Kidney capillary endothelial cell (primary cell): ENCODE data around the gene RFX2.

Experiments used
- DNase-seq: peaks from one replicate; pipeline ENCODE4 v3.0.0-alpha.2; 2018; ENCODE audit warnings: low spot score

RFX2 gene

GRCh38 chr19:5955636-5955935 is 154.7 kb downstream of the RFX2 start:
- DNase-seq = no peak

DNA sequence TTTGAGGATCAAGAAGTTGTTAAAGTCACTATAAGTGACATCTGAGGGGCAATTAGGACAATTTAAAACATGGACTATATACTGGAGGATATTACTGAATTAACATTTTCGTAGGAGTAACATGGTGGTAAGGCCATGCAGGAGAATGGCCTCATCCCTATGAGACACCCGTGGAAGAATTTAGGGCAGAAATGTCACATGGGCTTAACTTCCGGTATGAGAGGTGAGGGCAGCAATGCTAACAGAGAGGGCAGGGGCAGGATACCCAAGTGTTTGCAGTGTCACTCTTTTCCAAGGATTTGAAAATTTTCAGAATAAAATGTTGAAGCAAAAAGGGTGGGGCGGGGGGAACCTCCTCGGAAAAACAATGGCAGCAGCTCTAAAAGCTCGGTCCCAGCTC is 156.0 kb downstream of the RFX2 start:
- no peak for DNase-seq

- no peak for DNase-seq
Measured at GRCh38 chr19:5953680-5954213, 156.6 kb downstream of the RFX2 start.

DNA sequence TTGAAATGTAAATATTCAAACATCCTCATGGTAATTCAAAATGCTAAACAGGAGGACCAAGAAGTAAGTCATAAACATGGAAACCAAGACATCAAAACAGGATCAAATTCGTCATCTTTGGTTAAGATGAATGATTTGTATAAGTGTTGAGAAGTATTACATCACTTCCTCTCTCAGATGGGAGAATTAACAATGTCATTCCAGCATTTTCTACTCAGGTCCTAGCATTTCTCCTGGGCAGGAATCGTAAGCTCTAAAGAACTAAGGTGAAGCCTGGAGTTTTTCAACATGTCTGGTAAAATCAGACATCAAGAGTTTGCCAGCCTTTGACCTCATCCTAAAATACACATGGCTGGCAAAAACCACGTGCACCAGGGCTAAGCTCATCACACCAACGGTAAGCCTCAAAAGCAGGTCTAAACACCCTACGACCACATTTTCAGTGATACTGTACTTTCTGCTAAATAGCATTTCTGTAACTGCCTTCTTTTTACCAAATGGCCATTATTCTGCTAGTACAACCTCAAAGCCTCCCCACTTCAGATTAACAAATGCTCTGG is 157.2 kb downstream of the RFX2 start:
- DNase-seq = peak; percentile 52

GRCh38 chr19:5952193-5953029 is 157.9 kb downstream of the RFX2 start:
- DNase-seq = no peak

DNA sequence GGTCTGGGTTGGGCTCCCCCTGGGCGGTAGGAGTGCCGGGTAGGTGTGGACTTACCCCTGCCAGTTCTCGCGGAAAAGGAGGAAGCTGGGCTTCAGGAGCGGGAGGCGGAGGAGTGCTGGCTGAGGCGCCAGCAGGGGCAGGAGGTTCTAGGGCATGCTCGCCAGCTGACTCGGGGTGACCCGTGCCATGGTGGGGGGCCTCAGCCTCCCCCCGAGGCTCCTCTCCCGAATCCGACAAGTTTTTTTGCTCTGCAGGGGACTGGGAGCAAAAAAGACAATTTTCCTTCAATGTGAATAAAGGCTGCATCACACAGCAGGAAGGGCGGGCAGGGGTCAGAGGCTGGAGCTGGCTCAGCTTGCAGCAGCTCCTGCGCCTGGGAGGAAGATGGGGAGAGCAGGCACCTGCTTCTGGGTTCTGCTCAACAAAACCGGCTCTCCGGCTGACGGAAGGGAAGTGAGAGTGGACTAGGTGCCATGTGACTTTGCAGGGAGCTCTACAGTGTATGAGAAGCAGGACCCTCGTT is 158.9 kb downstream of the RFX2 start:
- DNase-seq = no peak

- DNase-seq = no peak
Measured at GRCh38 chr19:5950741-5951140, 159.6 kb downstream of the RFX2 start.

- DNase-seq = no peak
Measured at GRCh38 chr19:5949792-5950305, 160.5 kb downstream of the RFX2 start.

DNA sequence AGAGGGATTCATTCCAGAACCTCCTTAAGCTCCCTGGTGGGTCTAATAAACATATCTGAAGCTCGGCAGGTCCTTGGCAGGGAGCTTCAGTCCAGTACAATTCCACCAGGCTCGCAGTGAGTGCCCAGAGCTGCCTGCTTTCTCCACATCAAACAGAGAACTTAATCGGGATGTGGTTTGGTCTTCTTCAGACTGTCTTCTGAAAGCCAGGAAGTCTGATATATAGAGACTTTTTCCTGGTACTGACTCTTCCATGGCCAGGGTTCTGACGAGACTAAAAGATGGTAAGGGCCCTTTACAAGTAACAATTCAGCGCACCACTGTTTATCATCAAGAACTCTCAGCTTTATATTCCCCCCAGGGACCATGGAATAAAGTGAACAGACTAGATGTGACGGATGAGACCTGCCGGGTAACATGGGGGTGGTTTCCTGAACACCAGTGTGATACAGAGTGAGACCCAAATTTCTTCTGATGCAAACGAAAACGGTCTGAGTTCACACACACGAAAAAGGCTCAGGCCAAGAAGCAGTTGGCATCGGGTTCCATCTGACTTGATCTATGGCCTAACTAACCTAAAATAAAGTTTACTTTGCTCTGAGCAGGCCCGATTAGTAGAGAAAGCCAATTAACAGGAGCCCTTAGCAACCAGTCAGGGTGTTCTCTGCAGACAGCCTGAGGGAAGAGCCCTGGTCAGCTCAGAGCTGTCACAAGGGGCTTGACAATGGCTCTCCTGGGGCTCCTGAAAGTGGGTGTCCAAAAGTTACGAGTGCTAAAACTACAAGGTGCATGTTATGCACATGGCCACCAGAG is 161.3 kb downstream of the RFX2 start:
- DNase-seq = no peak

DNA sequence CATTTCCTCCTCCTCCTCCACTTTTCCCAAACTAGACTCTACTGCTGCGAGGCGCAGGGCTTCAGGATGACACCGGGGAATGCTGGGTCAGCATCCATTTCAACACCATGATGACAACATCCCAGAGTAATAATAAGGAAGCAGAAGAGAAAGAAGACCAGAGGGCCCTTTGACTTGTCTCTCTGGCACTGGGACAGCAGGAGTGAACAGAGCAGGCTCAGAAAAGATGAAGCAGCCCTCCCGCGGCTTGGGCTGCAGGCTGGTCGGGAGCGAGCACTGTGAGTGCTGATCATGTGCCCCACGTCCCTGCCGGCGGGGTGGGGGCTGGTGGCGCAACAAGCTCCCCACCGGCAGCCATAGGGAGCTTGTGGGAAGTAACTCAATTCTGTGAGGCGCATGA is 162.9 kb downstream of the RFX2 start:
- no peak for DNase-seq

- DNase-seq = no peak
Measured at GRCh38 chr19:5943623-5944022, 166.7 kb downstream of the RFX2 start.
